NCI-H2029 treated with DMSO at 0.1 percent for 48 hours (cell line): ENCODE data around the gene LYPD6.
A peak's percentile ranks its signal among the peaks of the same experiment; 100 is the strongest.
"Not testable (repeated sequence)": the region's sequence is repeated elsewhere in the genome, so short reads cannot be mapped to it uniquely, and the experiment has no call there.

ENCODE experiments used
- DNase-seq: peaks from one replicate; lab custom pipeline; 2025; lab: John Stamatoyannopoulos, UW

Gene LYPD6

GRCh38 chr2:149330127-149331022, at the start of gene LYPD6:
Gene LYPD6, plus strand, starts transcription at chr2:149330587. Its CDS starts 107,122 bp downstream, at chr2:149437709.
- DNase-seq, result peak; percentile 42

- no peak for DNase-seq
These were observed 48.9 kb upstream of the LYPD6 start for GRCh38 chr2:149281441-149281840.

- DNase-seq, result no peak
These were observed 39.7 kb upstream of the LYPD6 start for GRCh38 chr2:149290662-149291061.

- DNase-seq, result no peak
These were observed 38.5 kb upstream of the LYPD6 start for GRCh38 chr2:149291881-149292280.

GRCh38 chr2:149296031-149296430, 34.4 kb upstream of the LYPD6 start:
- DNase-seq, result no peak

GRCh38 chr2:149307014-149307413, 23.4 kb upstream of the LYPD6 start:
- no peak for DNase-seq

- DNase-seq, result no peak
These were observed 20.0 kb upstream of the LYPD6 start for GRCh38 chr2:149310349-149310748.

GRCh38 chr2:149312039-149312438, 18.3 kb upstream of the LYPD6 start:
- DNase-seq, result no peak

- peak; percentile 87 for DNase-seq
These were observed 16.8 kb upstream of the LYPD6 start for GRCh38 chr2:149313512-149313972.

GRCh38 chr2:149314687-149315086, 15.7 kb upstream of the LYPD6 start:
- DNase-seq, result no peak

- DNase-seq, result no peak
These were observed 14.9 kb upstream of the LYPD6 start for GRCh38 chr2:149315461-149315860.

- DNase-seq, result not testable (repeated sequence)
These were observed 11.8 kb upstream of the LYPD6 start for GRCh38 chr2:149318566-149318965.

GRCh38 chr2:149320362-149320761, 10.0 kb upstream of the LYPD6 start:
- no peak for DNase-seq

GRCh38 chr2:149329068-149329467, 1.3 kb upstream of the LYPD6 start:
- no peak for DNase-seq

GRCh38 chr2:149329489-149330126, 779 bp upstream of the LYPD6 start:
- DNase-seq, result peak; percentile 75

- DNase-seq, result no peak
These were observed 625 bp downstream of the LYPD6 start for GRCh38 chr2:149331023-149331400.

- DNase-seq, result no peak
These were observed 2.0 kb downstream of the LYPD6 start for GRCh38 chr2:149332364-149332763.

GRCh38 chr2:149333636-149334035, 3.2 kb downstream of the LYPD6 start:
- DNase-seq, result no peak

- DNase-seq, result no peak
These were observed 3.8 kb downstream of the LYPD6 start for GRCh38 chr2:149334156-149334555.

- DNase-seq, result no peak
These were observed 8.9 kb downstream of the LYPD6 start for GRCh38 chr2:149339324-149339723.

- no peak for DNase-seq
These were observed 12.1 kb downstream of the LYPD6 start for GRCh38 chr2:149342509-149342908.

- DNase-seq, result no peak
These were observed 13.7 kb downstream of the LYPD6 start for GRCh38 chr2:149344105-149344504.

- DNase-seq, result peak; percentile 30
These were observed 15.9 kb downstream of the LYPD6 start for GRCh38 chr2:149346272-149346671.
